ENCODE data around the gene ZNF330.
A peak's percentile ranks its signal among the peaks of the same experiment; 100 is the strongest.
"Not testable (repeated sequence)": the region's sequence is repeated elsewhere in the genome, so short reads cannot be mapped to it uniquely, and the experiment has no call there.

ZNF330 gene

GRCh38 chr4:141220691-141221659 is at the start of gene ZNF330:
Gene ZNF330, plus strand, starts transcription at chr4:141220895. Its CDS starts 1,477 bp downstream, at chr4:141222372.
- DNase-seq = peak; percentile 67

- no peak for DNase-seq
These were observed 46.2 kb upstream of the ZNF330 start for GRCh38 chr4:141174457-141174856.

DNA sequence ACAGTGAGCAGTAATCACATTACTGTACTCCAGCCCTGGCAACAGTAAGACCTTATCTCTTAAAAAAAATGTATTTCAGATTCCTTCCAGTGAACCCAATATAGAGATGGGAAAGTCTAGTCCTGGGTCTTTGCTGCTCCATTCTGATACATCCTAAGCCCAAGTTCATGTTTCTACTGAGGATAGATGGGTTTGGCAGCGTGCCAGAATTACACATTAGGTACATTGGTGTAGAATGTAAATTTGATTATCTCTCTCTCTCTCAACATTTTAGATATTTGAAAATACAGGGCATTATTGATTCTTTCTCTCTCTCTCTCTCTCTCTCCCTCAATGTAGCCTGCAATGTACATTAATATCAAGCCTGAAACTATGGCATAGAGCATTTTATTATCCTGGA is 43.5 kb upstream of the ZNF330 start:
- DNase-seq = no peak

GRCh38 chr4:141179474-141180373 is 41.0 kb upstream of the ZNF330 start:
- no peak for DNase-seq

- no peak for DNase-seq
These were observed 39.5 kb upstream of the ZNF330 start for GRCh38 chr4:141180991-141181761.

DNA sequence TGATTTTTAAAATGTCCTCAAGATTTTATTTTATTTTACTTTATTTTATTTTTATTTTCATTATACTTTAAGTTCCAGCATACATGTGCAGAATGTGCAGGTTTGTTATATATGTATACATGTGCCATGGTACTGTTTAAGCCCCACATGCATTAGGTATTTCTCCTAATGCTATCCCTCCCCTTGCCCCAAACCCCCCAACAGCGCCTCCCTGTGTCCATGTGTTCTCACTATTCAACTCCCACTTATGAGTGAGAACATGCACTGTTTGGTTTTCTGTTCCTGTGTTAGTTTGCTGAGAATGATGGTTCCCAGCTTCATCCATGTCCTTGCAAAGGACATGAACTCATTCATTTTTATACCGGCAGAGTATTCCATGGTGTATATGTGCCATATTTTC is 37.2 kb upstream of the ZNF330 start:
- DNase-seq = not testable (repeated sequence)

GRCh38 chr4:141192564-141192963 is 28.1 kb upstream of the ZNF330 start:
- no peak for DNase-seq

GRCh38 chr4:141193516-141194034 is 27.1 kb upstream of the ZNF330 start:
- no peak for DNase-seq

- no peak for DNase-seq
These were observed 25.5 kb upstream of the ZNF330 start for GRCh38 chr4:141195095-141195707.

DNA sequence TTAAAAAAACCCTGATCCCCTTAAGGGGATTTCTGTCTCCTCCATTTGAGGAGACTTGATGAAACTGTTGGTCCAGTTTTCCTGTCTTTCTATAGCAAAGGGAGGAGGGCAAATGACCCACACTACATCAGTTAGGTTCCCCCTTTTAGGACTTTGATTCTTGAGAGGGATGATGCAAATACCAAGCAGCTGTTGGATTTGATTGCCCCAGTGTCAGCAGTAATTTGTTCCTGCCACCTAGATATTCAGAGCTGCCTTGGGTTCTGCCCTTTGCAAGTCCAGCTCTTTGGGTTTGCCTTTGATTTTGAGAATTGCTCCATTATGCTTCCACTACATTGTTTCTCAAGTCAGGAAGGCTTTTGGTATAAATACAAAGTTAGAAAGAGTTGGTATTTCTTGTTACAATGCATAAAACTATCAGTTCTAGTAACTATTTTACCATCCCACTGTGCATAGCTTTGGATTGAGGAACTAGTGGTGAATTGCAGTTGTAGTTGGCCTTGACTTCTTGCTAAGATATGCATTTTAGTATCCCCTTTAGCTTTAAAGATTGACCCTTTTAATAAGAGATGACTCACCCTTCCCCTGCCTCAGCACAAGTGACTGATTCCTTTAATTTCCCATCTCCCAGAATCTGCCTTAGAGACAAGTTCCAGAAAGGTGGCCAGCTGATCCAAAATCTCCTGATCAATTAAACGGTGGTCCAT is 24.3 kb upstream of the ZNF330 start:
- no peak for DNase-seq

DNA sequence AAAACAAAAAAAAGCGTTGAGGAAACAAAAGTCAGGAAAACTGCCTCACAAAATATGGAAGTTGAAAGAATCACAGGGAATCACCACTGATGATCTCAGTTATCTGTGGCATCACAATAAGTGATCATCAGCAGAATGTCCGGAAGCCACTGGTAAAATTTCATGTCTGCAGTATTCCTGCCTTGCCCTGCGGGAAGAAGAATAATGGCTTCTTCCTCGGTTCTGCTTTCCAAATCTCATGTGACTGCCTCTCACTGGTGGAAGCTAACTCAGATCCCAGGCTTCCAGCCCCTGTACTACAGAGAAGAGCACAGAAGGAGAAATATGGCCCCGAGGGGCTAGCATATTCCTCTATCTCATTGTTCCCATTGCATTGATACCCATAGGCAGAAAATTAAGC is 12.7 kb upstream of the ZNF330 start:
- no peak for DNase-seq

DNA sequence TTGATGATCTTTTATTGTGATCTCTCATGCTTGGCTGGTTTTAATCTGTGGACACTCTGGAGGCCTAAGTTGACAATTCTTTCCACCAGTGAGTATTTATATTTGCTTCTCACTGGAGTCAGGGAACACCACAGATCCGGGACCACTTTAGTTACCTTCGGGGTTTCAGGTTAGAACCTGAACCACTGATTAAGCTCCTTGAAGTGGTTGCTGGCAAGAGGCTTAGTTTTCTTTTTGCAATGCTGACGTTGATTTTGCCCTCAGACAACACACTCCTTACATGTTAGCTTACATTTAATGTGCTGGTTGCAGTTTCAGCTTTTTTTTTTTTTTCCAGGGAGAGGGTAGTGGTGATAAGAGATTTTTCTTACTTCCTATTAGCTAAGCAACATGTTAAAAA is 10.5 kb upstream of the ZNF330 start:
- no peak for DNase-seq

GRCh38 chr4:141213550-141213991 is 7.1 kb upstream of the ZNF330 start:
- no peak for DNase-seq

GRCh38 chr4:141215030-141215429 is 5.7 kb upstream of the ZNF330 start:
- DNase-seq = no peak

GRCh38 chr4:141216002-141216761 is 4.5 kb upstream of the ZNF330 start:
- no peak for DNase-seq

GRCh38 chr4:141220271-141220670 is 424 bp upstream of the ZNF330 start:
- no peak for DNase-seq

DNA sequence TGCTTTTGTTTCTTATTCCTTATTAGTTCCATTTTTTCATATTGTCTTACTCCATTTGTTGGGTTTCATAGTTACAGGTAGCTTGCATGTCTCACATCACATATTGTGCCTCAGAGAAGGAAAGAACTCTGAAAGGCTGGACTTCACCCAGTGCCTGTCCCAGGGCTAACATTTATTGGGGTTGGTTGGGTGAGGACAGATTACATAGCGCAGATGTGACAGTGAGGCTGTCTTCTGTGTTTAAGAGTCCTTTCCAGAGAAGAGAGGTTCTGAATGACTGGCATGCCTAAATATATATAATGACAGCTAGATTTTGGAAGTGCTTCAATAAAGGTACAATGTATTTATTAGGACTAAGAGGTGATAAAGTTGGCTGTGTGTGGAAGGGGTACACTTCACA is 2.7 kb downstream of the ZNF330 start:
- DNase-seq = no peak

DNA sequence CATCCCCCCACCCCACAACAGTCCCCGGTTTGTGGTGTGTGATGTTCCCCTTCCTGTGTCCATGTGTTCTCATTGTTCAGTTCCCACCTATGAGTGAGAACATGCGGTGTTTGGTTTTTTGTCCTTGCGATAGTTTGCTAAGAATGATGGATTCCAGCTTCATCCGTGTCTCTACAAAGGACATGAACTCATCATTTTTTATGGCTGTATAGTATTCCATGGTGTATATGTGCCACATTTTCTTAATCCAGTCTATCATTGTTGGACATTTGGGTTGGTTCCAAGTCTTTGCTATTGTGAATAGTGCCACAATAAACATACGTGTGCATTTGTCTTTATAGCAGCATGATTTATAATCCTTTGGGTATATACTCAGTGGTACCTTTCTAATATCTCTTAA is 6.6 kb downstream of the ZNF330 start:
- DNase-seq = not testable (repeated sequence)

DNA sequence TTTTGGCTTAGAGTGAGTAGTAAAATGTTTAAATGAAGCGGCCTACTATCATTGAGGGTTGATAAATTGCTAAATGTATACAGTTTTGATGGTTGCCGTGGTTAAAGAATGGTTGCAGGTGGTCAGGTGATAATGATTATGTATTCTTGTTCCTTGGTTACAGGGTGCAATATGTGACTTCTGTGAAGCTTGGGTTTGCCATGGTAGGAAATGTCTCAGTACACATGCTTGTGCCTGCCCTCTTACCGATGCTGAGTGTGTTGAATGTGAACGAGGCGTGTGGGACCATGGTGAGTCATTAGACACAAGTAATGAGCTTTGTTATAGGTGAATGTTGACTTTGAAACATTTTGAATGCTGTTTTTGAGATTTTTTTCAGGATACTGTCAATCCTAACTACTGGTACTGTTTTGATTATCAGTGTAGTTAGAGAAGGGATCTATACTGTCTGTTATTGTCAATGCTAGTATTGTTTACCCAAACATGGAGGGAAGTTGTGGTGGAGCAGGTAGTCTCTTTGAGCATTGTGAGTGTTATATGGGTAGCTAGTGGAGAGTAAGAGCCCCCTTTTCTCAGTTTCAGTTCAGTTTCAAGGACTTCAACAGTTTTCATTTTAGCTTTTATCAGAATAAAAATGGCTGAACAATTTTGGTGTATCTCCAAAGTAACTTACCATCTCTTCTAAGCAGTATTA is 8.9 kb downstream of the ZNF330 start:
- no peak for DNase-seq

DNA sequence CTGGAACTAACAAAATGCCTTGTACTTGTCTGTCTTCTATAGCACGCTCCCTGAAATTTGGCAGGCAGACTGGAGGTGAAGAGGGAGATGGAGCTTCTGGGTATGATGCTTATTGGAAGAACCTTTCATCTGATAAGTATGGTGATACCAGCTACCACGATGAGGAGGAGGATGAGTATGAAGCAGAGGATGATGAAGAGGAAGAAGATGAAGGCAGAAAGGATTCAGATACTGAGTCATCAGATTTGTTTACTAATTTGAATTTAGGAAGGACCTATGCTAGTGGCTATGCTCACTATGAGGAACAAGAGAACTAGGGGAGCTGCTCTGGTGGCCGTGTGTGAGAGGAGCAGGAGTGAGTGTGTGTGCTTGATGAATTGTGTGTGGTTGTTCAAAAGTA is 13.0 kb downstream of the ZNF330 start:
- DNase-seq = no peak
